Measurements from ENCODE around the gene RGS6. TPM values are rescaled to one million over a fixed set of nuclear protein-coding genes. Genes with fewer than 3 reads are reported as not detected.

The RGS6 gene
- polyA plus RNA-seq, 3 donors, result not detected

DNA sequence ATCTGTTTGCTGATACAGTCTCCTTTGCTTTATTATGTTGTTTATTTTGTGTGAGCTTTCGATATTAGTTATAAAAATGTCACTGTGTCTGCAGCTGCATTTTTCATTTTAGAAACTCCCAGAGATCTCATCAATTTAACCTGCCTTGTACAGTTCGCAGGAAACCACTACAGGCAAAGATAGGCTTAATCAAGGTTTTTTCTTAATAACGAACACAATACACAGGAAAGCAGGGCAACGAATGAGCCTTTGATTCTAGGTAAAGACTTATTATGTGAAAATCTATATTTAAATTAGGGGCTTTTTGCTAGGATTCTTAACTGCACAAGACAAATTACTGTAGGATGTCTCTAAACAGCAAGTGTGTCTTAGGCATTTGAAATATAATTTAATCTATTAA lies 191.9 kb downstream of the RGS6 start:
- peaks cover 0 to 8% of the 10 kb centered on the region in 2 donors for H3K9me3 ChIP-seq (replicated peaks in 1 of 2; ENCODE audit: control insufficient read depth in 1 of 2, insufficient read depth in 1 of 2, low read length in 2 of 2)
- no CpG with 5 or more reads among the region's 4 CpGs for WGBS (ENCODE audit: insufficient coverage)
- peaks cover 0 to 5% of the 10 kb centered on the region in 2 donors for H3K27me3 ChIP-seq (ENCODE audit: control insufficient read depth in 2 of 2, insufficient read depth in 2 of 2, low read length in 2 of 2)
- peaks cover 0 to 4% of the 10 kb centered on the region in 2 donors for H3K4me1 ChIP-seq (ENCODE audit: control insufficient read depth in 1 of 2, insufficient read depth in 2 of 2, low read length in 2 of 2)
- no peak overlapping the region for H3K4me3 ChIP-seq (replicated peaks in 1 of 3; ENCODE audit: low read depth in 2 of 3, low read length in 3 of 3)
- H3K4me3 Mint-ChIP-seq, result no peak overlapping the region
- no peaks in the 10 kb centered on the region for H3K36me3 Mint-ChIP-seq
- TF ChIP-seq, protein P1, sequence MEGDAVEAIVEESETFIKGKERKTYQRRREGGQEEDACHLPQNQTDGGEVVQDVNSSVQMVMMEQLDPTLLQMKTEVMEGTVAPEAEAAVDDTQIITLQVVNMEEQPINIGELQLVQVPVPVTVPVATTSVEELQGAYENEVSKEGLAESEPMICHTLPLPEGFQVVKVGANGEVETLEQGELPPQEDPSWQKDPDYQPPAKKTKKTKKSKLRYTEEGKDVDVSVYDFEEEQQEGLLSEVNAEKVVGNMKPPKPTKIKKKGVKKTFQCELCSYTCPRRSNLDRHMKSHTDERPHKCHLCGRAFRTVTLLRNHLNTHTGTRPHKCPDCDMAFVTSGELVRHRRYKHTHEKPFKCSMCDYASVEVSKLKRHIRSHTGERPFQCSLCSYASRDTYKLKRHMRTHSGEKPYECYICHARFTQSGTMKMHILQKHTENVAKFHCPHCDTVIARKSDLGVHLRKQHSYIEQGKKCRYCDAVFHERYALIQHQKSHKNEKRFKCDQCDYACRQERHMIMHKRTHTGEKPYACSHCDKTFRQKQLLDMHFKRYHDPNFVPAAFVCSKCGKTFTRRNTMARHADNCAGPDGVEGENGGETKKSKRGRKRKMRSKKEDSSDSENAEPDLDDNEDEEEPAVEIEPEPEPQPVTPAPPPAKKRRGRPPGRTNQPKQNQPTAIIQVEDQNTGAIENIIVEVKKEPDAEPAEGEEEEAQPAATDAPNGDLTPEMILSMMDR (IDR thresholded peaks at IDR 0.05), result no peak
- peaks cover 0 to 9% (median 4%) of the 10 kb centered on the region in 7 donors for H3K9me3 Mint-ChIP-seq
- no peak overlapping the region for H3K27ac Mint-ChIP-seq
- H3K36me3 ChIP-seq (replicated peaks in 1 of 2; ENCODE audit: control insufficient read depth in 1 of 2, insufficient read depth in 2 of 2, low read length in 2 of 2), result no peaks in the 10 kb centered on the region
- H3K4me1 Mint-ChIP-seq, result peaks cover 9% of the 10 kb centered on the region
- H2AFZ ChIP-seq (ENCODE audit: insufficient read depth, low read depth, low read length, poor library complexity, severe bottlenecking), result no peak overlapping the region
- no peak overlapping the region for H3K27ac ChIP-seq (ENCODE audit: low read depth in 1 of 2, low read length in 2 of 2)
- no peak overlapping the region for H3K9ac ChIP-seq (ENCODE audit: insufficient read depth, low read length, poor library complexity, severe bottlenecking)
- DNase-seq, result no peak
- peaks cover 0 to 7% (median 3%) of the 10 kb centered on the region in 3 donors for H3K27me3 Mint-ChIP-seq (ENCODE audit: low read depth in 3 of 3)
- intact Hi-C loops (cut with micrococcal nuclease), result no loop called here
- no peaks in the 10 kb centered on the region for H4K20me1 ChIP-seq (ENCODE audit: insufficient read depth, low read length)
- no peaks in the 10 kb centered on the region for H3K79me2 ChIP-seq (ENCODE audit: insufficient read depth, low read length)
- H3K4me2 ChIP-seq (replicated peaks; ENCODE audit: extremely low read depth, low read length, poor library complexity, severe bottlenecking), result no peak overlapping the region

DNA sequence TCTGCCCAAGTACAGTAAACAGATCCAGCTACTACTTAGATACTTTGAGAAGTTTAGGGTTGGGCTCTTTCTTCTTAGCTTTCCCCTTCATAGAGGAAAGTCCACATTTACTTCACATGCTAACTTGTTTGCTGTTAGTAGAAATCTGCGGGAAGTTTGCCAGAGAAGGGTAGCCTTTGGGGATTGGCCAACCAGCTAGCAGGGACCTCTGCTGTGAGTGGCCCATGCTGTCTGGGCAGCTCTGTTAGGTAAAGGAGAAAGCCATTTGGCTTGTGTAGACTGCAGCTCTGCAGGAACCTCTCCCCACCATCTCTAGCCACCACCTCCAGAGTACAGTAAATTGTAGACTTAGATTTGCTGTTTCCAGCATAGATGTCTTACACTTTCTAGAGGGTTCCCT lies 193.9 kb downstream of the RGS6 start:
- Histone ChIP-seq H3K27me3 (ENCODE audit: control insufficient read depth in 2 of 2, insufficient read depth in 2 of 2, low read length in 2 of 2) (peaks cover 0 to 5% of the 10 kb centered on the region in 2 donors), H3K4me1 (ENCODE audit: control insufficient read depth in 1 of 2, insufficient read depth in 2 of 2, low read length in 2 of 2) (peaks cover 0 to 4% of the 10 kb centered on the region in 2 donors), H4K20me1 (ENCODE audit: insufficient read depth, low read length) (no peaks in the 10 kb centered on the region), H2AFZ (ENCODE audit: insufficient read depth, low read depth, low read length, poor library complexity, severe bottlenecking) (no peak overlapping the region), H3K36me3 (replicated peaks in 1 of 2; ENCODE audit: control insufficient read depth in 1 of 2, insufficient read depth in 2 of 2, low read length in 2 of 2) (no peaks in the 10 kb centered on the region), H3K4me2 (replicated peaks; ENCODE audit: extremely low read depth, low read length, poor library complexity, severe bottlenecking) (no peak overlapping the region), H3K27ac (ENCODE audit: low read depth in 1 of 2, low read length in 2 of 2) (no peak overlapping the region), H3K4me3 (replicated peaks in 1 of 3; ENCODE audit: low read depth in 2 of 3, low read length in 3 of 3) (no peak overlapping the region), H3K9me3 (replicated peaks in 1 of 2; ENCODE audit: control insufficient read depth in 1 of 2, insufficient read depth in 1 of 2, low read length in 2 of 2) (peaks cover 0 to 8% of the 10 kb centered on the region in 2 donors), H3K9ac (ENCODE audit: insufficient read depth, low read length, poor library complexity, severe bottlenecking) (no peak overlapping the region), H3K79me2 (ENCODE audit: insufficient read depth, low read length) (no peaks in the 10 kb centered on the region)
- whole genome bisulfite sequencing (ENCODE audit: insufficient coverage), result no CpG with 5 or more reads among the region's 1 CpG
- H3K27ac Mint-ChIP-seq, result no peak overlapping the region
- TF ChIP-seq, protein P1 (IDR thresholded peaks at IDR 0.05), result no peak
- H3K4me1 Mint-ChIP-seq, result peaks cover 9% of the 10 kb centered on the region
- DNase-seq, result no peak
- peaks cover 0 to 9% (median 3%) of the 10 kb centered on the region in 3 donors for H3K27me3 Mint-ChIP-seq (ENCODE audit: low read depth in 3 of 3)
- H3K36me3 Mint-ChIP-seq, result no peaks in the 10 kb centered on the region
- intact Hi-C loops (cut with micrococcal nuclease), result no loop called here
- peaks cover 0 to 9% (median 4%) of the 10 kb centered on the region in 7 donors for H3K9me3 Mint-ChIP-seq
- no peak overlapping the region for H3K4me3 Mint-ChIP-seq
